ENCODE results near the gene FBP1.

DNA sequence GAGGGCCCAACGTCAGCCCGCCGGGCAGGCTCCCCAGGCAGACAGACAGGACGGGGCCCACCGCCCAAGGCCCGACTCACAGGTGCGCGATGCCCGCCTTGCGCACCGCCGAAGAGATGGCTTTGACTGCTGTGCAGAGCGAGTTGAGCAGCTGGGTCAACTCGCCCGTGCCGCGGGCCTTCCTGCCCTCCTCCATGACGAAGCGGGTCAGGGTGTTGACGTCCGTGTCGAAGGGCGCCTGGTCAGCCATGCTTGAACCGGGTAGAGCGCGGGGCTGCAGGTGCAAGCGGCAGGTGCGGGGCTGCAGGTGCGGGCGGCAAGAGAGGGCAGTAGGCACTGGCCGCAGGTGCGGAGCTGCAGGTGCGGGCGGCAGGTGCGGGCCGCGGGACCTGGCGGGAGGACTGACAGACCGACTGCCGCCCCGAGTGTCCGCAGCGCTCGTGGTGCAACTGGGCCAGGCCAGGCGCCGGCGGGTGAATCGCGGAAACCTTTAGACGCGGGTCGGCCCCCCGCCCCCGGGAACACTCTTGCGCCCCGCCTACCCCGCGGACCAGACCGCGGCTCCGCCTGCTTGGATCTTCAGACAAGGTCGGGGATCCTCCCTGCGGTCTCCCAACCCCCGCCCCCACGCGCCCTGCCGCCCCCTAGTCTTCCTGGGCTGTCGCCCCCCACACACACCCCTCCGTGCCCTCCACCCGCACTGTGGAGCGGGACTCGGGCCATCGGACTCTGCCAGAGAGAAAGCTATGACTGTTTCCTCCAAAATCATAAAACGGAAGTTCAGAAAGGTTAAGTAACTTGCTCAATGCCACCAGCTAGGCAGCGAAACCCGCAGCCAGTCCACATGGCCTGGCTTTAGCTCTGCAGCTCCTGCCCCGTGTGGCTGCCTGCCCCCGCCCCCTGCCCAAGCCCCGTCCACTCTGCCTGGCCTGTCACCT is at the start of gene FBP1:
- no peak for TF ChIP-seq CTCF (conservative IDR thresholded peaks at IDR 0.05; ENCODE audit: low read depth, low read length)
- no peak for TF ChIP-seq EZH2 (IDR thresholded peaks at IDR 0.05; ENCODE audit: low read length, unreplicated experiment)
- TF ChIP-seq EZH2phosphoT487 (IDR thresholded peaks at IDR 0.05; ENCODE audit: borderline replicate concordance, low read length): no peak
